Kidney epithelial cell (primary cell): ENCODE data around the gene GTF3C5. TPM values are rescaled to one million over a fixed set of nuclear protein-coding genes. Genes with fewer than 3 reads are reported as not detected.

Experiments
- DNase-seq: peaks from one replicate; pipeline ENCODE4 v3.0.0-alpha.2; 2010; ENCODE audit warnings: low read depth
- H3K27me3 ChIP-seq: 2 replicates; pipeline ENCODE4 v1.6.0; 2011; ENCODE audit warnings: low read length; ENCODE audit not compliant: control insufficient read depth, insufficient read depth
- H3K36me3 ChIP-seq: 2 replicates; pipeline ENCODE4 v1.5.1; 2011; ENCODE audit warnings: low read length; ENCODE audit not compliant: control insufficient read depth, insufficient read depth
- H3K4me3 ChIP-seq: 2 replicates; pipeline ENCODE4 v1.5.1; 2011; ENCODE audit warnings: low read depth, mild to moderate bottlenecking, control low read depth, low read length
- total RNA-seq: library from RNA; depleted of rRNA; stranded (reverse); fragments of >200 nt; gene quantifications from 2 replicates; pipeline ENCODE4 v1.2.3, GENCODE V29; 2015
- TF ChIP-seq, protein P1 (sequence below): IDR thresholded peaks from 2 replicates; pipeline ENCODE4 v1.5.1; 2011; ENCODE audit warnings: mild to moderate bottlenecking, moderate library complexity, low read length, control low read depth, inconsistent platforms; ENCODE audit not compliant: insufficient read depth, poor library complexity, severe bottlenecking

GTF3C5 gene, protein sequence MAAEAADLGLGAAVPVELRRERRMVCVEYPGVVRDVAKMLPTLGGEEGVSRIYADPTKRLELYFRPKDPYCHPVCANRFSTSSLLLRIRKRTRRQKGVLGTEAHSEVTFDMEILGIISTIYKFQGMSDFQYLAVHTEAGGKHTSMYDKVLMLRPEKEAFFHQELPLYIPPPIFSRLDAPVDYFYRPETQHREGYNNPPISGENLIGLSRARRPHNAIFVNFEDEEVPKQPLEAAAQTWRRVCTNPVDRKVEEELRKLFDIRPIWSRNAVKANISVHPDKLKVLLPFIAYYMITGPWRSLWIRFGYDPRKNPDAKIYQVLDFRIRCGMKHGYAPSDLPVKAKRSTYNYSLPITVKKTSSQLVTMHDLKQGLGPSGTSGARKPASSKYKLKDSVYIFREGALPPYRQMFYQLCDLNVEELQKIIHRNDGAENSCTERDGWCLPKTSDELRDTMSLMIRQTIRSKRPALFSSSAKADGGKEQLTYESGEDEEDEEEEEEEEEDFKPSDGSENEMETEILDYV
- total RNA-seq, result 94.3 and 94.7 TPM in 2 replicates

DNA sequence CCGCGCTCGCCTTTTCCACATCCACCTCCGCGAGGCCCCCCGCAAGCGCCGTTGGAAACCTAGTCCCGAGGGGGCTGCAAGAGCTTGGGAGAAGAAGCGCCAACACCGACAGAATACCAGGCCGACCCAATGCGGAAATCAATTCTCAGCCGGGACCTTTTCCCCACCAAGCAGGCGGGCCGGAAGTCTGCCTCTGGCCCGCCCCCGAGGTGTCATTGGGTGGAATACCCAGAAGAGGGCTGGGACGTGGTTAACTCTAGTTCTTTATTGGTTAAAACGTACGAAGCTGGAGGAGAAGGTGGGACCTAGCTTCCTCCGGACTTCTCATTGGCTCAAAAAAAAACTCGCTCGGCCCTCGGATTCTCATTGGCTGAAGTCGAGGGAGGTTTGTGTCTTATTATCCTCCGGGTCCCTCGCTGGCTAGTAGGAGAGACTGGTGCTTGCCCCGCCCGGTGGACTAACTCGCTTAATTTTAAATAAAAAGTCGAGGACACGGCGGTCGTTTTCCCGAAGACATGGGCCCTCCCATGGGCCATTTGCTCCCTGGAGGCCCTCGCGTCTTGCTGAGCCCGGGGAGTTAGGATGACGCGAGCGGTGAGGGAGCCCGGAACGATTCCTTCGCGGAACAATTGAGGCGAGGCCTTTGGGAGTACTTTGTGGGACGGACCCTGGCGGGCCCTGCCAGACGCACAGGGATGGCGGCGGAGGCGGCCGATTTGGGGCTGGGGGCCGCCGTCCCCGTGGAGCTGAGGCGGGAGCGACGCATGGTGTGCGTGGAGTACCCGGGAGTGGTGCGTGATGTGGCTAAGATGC lies at the start of gene GTF3C5:
Gene GTF3C5, plus strand, starts transcription at position 681 of the 813 bp plus-strand sequence. Its CDS starts 15 bp downstream, at position 696.
- DNase-seq, result peak; percentile 95
- Histone ChIP-seq H3K27me3 (no peaks in the 10 kb centered on the region), H3K4me3 (peak within 1 kb of the TSS; percentile 96), H3K36me3 (peaks cover 1% of the 10 kb centered on the region)
- TF ChIP-seq, protein P1, sequence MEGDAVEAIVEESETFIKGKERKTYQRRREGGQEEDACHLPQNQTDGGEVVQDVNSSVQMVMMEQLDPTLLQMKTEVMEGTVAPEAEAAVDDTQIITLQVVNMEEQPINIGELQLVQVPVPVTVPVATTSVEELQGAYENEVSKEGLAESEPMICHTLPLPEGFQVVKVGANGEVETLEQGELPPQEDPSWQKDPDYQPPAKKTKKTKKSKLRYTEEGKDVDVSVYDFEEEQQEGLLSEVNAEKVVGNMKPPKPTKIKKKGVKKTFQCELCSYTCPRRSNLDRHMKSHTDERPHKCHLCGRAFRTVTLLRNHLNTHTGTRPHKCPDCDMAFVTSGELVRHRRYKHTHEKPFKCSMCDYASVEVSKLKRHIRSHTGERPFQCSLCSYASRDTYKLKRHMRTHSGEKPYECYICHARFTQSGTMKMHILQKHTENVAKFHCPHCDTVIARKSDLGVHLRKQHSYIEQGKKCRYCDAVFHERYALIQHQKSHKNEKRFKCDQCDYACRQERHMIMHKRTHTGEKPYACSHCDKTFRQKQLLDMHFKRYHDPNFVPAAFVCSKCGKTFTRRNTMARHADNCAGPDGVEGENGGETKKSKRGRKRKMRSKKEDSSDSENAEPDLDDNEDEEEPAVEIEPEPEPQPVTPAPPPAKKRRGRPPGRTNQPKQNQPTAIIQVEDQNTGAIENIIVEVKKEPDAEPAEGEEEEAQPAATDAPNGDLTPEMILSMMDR, result no peak

DNA sequence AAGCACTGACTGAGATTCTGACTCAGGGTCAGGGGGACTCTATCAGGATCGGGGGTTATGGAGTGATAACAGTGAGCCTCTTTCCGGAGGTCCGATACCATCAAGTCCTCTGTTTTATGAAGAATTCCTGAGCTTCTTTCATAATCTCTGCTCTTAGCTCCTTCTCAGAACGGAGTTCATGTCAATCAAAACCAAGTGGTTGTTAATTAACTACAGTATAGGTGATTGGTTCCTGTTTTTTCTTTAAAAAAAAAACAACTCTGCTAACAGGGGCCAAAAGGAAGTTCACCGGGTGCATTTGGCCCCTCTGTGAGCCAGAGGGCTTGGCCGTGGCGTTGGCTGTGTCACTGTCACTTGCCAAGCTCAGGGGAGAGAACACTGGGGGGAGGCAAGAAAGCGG lies 48.3 kb upstream of the GTF3C5 start:
- no peaks in the 10 kb centered on the region for H3K36me3 ChIP-seq
- H3K4me3 ChIP-seq, result no peak overlapping the region
- TF ChIP-seq, protein P1, result no peak
- H3K27me3 ChIP-seq, result peaks cover 40% of the 10 kb centered on the region
- no peak for DNase-seq

DNA sequence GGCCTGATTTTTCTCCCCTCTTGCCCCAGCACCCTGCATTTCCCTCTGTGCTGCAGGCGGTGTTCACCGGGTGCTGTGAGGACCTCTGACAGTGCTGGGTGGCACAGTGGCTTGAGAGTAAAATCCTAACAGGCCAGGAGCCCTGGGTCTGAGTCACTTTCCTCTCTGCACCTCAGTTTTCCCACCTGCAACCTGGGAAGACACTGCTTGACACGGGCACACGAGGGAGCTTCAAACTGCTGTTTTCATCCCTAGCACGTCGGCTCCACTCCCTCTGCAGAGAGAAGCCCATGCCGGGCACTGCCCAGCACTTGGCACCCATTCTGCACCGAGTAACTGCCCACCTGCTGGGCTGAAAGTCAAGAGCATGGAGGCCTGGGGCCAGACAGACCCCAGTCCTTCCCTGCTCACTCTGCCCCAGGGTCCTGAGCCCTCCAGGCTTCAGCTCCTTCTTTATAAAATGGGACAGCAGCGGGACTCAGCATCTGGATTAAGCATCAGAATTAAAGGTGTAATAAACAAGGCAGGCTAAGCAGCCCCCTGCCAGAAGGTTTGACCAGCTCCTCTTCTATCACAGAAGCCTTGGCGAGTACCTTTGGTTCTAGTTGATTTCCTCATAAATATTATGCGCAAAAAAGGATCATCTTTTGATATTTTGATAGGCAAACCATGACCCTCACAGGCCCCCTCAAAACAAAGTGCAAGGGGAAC lies 47.2 kb upstream of the GTF3C5 start:
- H3K27me3 ChIP-seq, result peaks cover 36% of the 10 kb centered on the region
- no peaks in the 10 kb centered on the region for H3K36me3 ChIP-seq
- H3K4me3 ChIP-seq, result no peak overlapping the region
- TF ChIP-seq, protein P1, result no peak
- no peak for DNase-seq

DNA sequence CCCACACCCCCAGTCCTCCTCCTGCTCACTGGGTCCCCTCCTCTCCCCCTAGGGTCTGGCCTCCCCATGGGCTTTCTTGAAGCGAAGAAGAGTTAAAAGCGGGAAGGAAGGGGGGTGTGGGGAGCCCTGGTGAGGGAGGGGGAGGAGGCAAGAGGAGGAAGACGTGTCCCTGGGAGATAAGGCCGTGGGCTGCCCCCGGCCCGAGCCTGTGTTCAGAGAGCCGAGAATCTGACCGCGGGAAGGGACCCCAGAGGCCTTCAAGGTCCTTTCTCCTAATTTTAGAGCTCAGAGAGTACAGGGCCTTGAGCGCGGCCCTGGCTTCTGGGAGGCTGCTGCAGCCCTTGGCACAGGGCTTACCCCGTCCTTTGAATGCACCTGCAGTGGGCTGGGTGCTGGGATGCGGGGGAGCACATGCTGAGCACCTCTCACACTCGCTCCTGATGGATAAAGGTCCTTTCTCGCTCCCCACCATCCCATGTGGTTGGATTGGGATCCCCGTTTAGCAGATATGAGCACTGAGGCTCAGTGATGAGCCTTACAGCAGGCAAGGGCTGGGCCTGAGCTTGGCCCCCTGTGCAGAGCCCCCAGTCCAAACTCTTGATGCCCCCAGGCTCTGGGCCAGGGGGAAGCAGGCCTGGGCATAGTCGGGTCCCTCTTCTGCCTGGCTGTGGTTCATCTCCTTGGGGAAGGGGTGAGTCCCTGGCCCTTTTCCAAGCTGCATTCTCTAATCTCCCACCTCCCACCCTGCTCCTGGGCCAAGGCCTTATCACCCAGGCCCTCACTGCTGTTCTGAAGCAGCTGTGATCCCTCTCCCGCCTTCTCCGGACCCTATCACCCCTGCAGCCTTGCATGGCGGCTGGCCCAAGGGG lies 46.4 kb upstream of the GTF3C5 start:
- TF ChIP-seq, protein P1, result no peak
- Histone ChIP-seq H3K36me3 (no peaks in the 10 kb centered on the region), H3K27me3 (peaks cover 30% of the 10 kb centered on the region), H3K4me3 (no peak overlapping the region)
- DNase-seq, result no peak

DNA sequence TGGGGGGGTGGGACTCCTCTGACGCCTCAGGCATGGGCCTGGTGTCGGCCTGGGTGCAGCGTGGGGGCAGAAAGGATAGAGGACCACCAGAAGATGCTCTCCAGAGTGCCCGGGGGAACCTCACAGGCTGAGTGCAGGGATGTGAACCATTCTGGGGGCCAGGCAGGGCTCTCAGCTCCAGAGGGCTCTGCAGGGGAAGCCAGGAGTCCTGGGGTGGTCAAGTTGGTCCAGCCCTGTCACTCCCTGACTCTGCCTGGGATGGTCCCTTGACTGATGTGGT lies 45.8 kb upstream of the GTF3C5 start:
- Histone ChIP-seq H3K4me3 (no peak overlapping the region), H3K27me3 (peaks cover 25% of the 10 kb centered on the region), H3K36me3 (no peaks in the 10 kb centered on the region)
- TF ChIP-seq, protein P1, result no peak
- no peak for DNase-seq
